Chondrocyte (in vitro differentiated cells): Measurements from ENCODE around the gene LILRA2. TPM values are rescaled to one million over a fixed set of nuclear protein-coding genes. Genes with fewer than 3 reads are reported as not detected.
"Not testable (repeated sequence)": the region's sequence is repeated elsewhere in the genome, so short reads cannot be mapped to it uniquely, and the experiment has no call there.

Experiments used
- DNase-seq: peaks from one replicate; pipeline ENCODE4 v3.0.0; 2021; ENCODE audit warnings: mixed read lengths, low spot score
- H3K27ac Mint-ChIP-seq: one replicate; pipeline ENCODE4 v1.8.0; 2021; ENCODE audit warnings: mild to moderate bottlenecking, moderate library complexity, mixed read lengths; ENCODE audit not compliant: unreplicated experiment
- H3K27me3 Mint-ChIP-seq: 2 replicates; pipeline ENCODE4 v1.8.0; 2021; ENCODE audit warnings: low read depth, mixed read lengths
- H3K36me3 Mint-ChIP-seq: 2 replicates; pipeline ENCODE4 v1.8.0; 2021; ENCODE audit warnings: low read depth, mixed read lengths
- H3K4me1 Mint-ChIP-seq: 2 replicates; pipeline ENCODE4 v1.8.0; 2021; ENCODE audit warnings: low read depth, mild to moderate bottlenecking, mixed read lengths
- H3K4me3 Mint-ChIP-seq: one replicate; pipeline ENCODE4 v1.8.0; 2021; ENCODE audit warnings: mild to moderate bottlenecking, moderate library complexity, mixed read lengths; ENCODE audit not compliant: unreplicated experiment
- H3K9me3 Mint-ChIP-seq: 2 replicates; pipeline ENCODE4 v1.8.0; 2021; ENCODE audit warnings: low read depth, mixed read lengths
- total RNA-seq: library from RNA; stranded (reverse); gene quantifications from 3 replicates; pipeline ENCODE4 v1.2.1, GENCODE V29; 2021
- TF ChIP-seq, protein P1 (sequence below): fragments of 200-600 bp; sonication (generic); IDR thresholded peaks from 2 replicates; pipeline ENCODE4 v1.5.0; 2021; ENCODE audit warnings: antibody characterized with exemption, mild to moderate bottlenecking, moderate library complexity

The LILRA2 gene
- total RNA-seq, 1 donor from 2014 or later = not detected

DNA sequence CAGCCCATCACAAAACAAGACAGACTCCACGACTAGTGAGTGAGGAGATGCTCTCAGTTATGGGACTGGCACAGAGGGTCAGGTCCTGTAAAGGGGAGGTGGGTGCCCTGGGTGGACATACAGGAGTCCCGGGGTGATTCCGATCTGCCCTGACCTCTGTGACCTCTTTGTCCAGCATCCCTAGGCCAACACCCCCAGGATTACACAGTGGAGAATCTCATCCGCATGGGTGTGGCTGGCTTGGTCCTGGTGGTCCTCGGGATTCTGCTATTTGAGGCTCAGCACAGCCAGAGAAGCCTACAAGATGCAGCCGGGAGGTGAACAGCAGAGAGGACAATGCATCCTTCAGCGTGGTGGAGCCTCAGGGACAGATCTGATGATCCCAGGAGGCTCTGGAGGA lies 13.4 kb downstream of the LILRA2 start:
- peaks cover 59% of the 10 kb centered on the region for H3K9me3 Mint-ChIP-seq

DNA sequence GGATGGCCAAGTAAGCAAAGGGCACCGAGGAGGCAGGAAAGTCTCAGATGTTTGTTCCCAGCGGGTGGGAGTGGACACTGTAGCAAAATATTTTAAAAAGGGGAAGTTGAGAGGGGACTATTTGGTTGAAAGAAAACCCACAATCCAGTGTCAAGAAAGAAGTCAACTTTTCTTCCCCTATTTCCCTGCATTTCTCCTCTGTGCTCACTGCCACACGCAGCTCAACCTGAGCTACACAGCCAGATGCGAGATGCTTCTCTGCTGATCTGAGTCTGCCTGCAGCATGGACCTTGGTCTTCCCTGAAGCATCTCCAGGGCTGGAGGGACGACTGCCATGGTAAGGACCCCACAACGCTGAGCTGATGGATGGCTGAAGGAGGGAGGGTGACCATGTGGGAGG lies 19.9 kb downstream of the LILRA2 start, which contains the start of gene LILRA1:
Gene LILRA1 (plus strand): TSS at position 188 of the 400 bp plus-strand sequence. CDS start 613 bp downstream, outside the sequence.
- H3K27me3 Mint-ChIP-seq, H3K36me3 Mint-ChIP-seq: not testable (repeated sequence)

More for the DNA sequence above, 13.4 kb downstream of the LILRA2 start:
- Mint-ChIP-seq H3K27me3 (no peaks in the 10 kb centered on the region), H3K36me3 (no peaks in the 10 kb centered on the region), H3K27ac (no peak overlapping the region), H3K4me3 (no peak overlapping the region), H3K4me1 (no peaks in the 10 kb centered on the region)
- no peak for DNase-seq
- TF ChIP-seq, protein P1, sequence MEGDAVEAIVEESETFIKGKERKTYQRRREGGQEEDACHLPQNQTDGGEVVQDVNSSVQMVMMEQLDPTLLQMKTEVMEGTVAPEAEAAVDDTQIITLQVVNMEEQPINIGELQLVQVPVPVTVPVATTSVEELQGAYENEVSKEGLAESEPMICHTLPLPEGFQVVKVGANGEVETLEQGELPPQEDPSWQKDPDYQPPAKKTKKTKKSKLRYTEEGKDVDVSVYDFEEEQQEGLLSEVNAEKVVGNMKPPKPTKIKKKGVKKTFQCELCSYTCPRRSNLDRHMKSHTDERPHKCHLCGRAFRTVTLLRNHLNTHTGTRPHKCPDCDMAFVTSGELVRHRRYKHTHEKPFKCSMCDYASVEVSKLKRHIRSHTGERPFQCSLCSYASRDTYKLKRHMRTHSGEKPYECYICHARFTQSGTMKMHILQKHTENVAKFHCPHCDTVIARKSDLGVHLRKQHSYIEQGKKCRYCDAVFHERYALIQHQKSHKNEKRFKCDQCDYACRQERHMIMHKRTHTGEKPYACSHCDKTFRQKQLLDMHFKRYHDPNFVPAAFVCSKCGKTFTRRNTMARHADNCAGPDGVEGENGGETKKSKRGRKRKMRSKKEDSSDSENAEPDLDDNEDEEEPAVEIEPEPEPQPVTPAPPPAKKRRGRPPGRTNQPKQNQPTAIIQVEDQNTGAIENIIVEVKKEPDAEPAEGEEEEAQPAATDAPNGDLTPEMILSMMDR = no peak

DNA sequence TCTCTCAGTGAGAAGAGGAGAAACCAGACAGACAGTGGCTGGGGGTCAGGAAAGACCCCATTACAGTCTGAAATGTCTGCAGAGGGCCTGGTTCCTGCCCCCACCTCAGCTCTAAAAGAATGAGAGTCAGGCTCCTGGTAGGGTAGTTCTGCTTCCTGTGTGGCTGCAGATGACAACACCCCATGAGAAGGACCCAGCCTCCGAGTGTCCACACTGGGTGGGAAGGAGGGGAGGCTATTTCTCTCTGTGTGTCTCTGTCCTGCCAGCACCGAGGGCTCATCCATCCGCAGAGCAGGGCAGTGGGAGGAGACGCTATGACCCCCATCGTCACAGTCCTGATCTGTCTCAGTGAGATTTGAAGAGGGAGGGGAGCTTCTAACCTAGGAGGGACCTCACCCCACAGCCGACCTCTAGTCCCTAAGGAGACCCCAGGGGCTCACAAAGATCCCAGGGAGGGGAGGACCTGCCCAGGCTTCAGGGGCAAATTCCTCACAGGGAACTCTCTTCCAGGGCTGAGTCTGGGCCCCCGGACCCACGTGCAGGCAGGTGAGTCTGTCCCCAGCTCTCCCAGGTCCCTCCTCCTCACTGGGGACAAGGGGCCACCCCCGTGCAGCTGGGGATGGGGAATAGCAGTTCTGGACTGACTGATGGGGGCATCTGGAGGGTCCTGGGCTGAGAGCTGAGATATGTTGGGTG lies 20.5 kb downstream of the LILRA2 start:
- not testable (repeated sequence) for H3K4me1 Mint-ChIP-seq, DNase-seq, H3K4me3 Mint-ChIP-seq, H3K27me3 Mint-ChIP-seq, H3K36me3 Mint-ChIP-seq, H3K27ac Mint-ChIP-seq
- peaks cover 45% of the 10 kb centered on the region for H3K9me3 Mint-ChIP-seq

More for the DNA sequence above, 19.9 kb downstream of the LILRA2 start, which contains the start of gene LILRA1:
- not testable (repeated sequence) for H3K4me1 Mint-ChIP-seq, DNase-seq, H3K4me3 Mint-ChIP-seq
- peak within 1 kb of the TSS; percentile 19 for H3K27ac Mint-ChIP-seq
- H3K9me3 Mint-ChIP-seq = peaks cover 49% of the 10 kb centered on the region

DNA sequence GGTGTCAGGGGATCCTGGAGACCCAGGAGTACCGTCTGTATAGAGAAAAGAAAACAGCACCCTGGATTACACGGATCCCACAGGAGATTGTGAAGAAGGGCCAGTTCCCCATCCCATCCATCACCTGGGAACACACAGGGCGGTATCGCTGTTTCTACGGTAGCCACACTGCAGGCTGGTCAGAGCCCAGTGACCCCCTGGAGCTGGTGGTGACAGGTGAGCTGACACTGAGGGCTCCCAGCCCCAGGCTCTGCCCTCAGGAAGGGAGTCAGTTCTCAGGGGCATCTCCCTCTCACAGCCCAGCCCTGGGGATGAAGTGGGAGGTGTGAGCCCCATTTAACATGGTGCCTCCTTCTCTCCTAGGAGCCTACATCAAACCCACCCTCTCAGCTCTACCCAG lies 21.1 kb downstream of the LILRA2 start:
- Mint-ChIP-seq H3K27me3 (no peaks in the 10 kb centered on the region), H3K27ac (no peak overlapping the region), H3K9me3 (peaks cover 39% of the 10 kb centered on the region), H3K36me3 (no peaks in the 10 kb centered on the region), H3K4me3 (no peak overlapping the region), H3K4me1 (no peaks in the 10 kb centered on the region)
- no peak for DNase-seq
- TF ChIP-seq, protein P1 = no peak

DNA sequence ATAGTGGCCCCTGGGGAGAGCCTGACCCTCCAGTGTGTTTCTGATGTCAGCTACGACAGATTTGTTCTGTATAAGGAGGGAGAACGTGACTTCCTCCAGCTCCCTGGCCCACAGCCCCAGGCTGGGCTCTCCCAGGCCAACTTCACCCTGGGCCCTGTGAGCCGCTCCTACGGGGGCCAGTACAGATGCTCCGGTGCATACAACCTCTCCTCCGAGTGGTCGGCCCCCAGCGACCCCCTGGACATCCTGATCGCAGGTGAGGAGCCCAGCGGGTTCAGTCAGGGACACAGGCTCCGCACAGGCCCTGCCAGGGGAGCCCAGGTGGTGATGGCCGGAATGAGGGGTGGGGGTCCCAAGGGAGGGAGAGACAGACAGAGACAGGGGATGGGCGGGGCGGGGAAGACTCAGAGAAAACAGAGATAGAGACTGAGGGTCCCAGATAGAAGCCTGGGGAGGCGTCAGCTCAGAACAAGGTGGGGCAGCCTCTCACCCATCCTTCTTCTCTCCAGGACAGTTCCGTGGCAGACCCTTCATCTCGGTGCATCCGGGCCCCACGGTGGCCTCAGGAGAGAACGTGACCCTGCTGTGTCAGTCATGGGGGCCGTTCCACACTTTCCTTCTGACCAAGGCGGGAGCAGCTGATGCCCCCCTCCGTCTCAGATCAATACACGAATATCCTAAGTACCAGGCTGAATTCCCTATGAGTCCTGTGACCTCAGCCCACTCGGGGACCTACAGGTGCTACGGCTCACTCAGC lies 22.3 kb downstream of the LILRA2 start:
- not testable (repeated sequence) for H3K27me3 Mint-ChIP-seq, H3K27ac Mint-ChIP-seq, H3K4me1 Mint-ChIP-seq, DNase-seq, H3K36me3 Mint-ChIP-seq, H3K4me3 Mint-ChIP-seq
- H3K9me3 Mint-ChIP-seq = peaks cover 32% of the 10 kb centered on the region

DNA sequence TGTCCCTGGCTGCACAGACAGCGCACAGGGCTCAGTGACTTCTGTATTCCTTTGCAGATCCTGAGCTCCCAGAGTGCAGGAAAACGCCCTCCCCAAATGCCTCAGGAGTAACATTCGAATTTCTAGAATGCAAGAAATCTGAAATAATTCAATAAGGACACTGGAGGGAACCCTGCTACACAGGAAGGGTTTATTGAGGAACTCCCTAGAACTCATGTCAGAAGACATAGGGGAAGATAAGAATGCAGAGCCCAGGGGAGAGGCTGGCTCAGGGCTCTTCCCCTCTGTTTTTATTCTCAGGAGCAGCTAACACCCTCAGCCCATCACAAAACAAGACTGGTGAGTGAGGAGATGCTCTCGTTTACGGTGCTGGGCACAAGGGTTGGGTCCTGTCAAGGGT lies 26.6 kb downstream of the LILRA2 start:
- H3K4me1 Mint-ChIP-seq = no peaks in the 10 kb centered on the region
- TF ChIP-seq, protein P1 = no peak
- peaks cover 43% of the 10 kb centered on the region for H3K9me3 Mint-ChIP-seq
- H3K4me3 Mint-ChIP-seq = no peak overlapping the region
- peaks cover 2% of the 10 kb centered on the region for H3K36me3 Mint-ChIP-seq
- H3K27me3 Mint-ChIP-seq = no peaks in the 10 kb centered on the region
- no peak overlapping the region for H3K27ac Mint-ChIP-seq
- no peak for DNase-seq
